GM21717 (cell line): ENCODE results near the gene ADAMTS9.

Experiments used
- ATAC-seq: cut with Tn5 transposase; IDR thresholded peaks from one replicate; pipeline ENCODE4 v1.9.1; 2021; ENCODE audit warnings: mild to moderate bottlenecking, moderate library complexity; ENCODE audit not compliant: unreplicated experiment

ADAMTS9 gene

DNA sequence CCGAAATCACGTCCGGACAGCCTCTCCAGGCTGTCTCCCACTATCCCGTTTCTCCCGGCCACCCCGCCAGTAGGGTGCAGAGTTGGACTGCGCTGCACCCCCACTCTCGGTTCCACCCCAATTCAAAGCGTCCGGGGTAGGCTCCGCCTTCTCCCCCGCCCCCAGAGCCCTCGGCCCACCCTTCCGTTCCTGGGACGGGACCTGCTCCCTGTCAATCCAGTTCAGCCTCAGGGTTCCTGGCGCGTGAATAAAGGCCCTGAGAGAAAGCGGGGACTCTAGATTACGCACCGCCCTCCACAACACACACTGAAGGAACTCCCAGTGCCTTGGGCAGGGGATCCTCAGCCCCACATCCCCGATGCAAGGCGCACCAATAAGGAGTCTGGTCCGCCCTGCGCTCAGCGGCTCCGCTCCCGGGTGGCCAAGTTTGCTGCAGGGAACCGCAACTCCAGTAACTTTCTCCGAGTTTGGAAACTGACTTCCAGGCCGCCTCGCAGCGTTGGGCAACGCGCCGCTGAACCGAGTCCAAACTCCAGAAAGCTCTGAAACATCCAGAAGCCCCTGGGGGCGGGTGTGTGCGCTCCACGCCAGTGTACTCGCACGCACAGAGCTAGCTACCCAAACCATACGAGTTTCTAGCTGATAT, 1.9 kb downstream of the ADAMTS9 start:
- no peak for ATAC-seq

DNA sequence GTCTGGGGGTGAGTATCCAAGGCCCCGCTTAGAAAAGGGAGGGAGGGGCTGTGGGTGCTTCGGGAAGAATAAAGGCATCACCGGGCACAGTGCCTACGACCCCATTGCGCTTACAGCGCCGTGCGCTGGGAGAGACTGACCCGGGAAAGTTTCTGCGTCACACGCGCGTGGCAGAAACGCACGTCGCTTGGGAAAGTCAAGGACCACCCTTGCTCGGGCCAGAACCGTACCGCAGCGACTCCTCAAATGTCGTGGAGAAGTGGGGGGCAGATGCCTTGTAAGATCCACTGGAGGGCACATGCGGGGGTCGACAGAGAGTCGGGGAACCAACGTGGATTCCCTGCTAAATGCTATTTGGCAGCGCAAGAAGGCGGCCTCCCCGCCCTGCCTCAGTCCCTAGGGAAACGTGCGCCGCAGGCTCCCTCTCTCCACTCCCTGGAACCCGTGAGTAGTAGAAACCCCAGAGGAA, 2.4 kb downstream of the ADAMTS9 start:
- no peak for ATAC-seq

DNA sequence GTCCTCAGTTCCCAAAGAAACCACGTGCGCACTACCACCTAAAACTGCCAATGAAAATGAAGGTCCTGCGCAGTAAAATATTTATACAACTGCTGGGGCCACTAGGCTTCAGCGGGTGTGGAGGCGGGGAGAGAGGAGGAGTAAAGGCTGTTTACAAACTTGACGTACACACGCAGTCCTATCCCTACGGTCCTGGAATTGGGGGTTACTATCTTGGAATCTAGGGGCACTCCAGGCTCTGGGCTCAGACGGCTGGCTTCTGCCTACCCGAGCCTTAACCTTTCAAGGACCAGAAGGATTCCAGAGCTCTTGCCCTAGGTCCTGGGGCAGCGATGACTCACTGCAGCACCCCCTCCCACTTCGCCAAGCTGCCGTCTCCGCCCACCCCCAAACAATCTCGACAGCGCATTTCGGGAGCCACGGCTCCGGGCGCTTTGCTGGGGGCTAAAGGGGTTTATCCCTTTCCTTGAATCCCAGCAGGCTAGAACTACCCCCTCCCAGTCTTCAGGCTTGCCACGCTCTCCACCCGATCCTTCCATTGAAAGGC, 3.0 kb downstream of the ADAMTS9 start:
- ATAC-seq: no peak

DNA sequence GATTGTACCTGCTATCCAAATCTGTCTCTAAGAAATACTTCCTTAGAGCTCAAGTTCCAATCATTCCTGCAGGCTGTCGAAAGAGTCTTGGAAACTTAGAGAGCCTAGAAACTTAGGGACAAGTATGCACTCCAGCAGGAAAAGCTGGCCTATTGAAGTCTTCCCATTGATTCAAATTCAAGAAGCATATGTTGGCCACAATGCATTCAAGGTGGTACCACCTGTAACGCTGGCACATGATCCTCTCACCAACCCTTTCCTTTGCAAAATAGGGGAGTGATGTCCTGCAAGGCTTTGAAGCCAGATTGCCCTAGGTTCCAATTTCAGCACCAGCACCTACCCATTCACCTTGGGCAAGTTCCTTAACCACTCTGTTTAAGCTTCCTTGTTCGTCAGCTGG, 6.0 kb downstream of the ADAMTS9 start:
- no peak for ATAC-seq

DNA sequence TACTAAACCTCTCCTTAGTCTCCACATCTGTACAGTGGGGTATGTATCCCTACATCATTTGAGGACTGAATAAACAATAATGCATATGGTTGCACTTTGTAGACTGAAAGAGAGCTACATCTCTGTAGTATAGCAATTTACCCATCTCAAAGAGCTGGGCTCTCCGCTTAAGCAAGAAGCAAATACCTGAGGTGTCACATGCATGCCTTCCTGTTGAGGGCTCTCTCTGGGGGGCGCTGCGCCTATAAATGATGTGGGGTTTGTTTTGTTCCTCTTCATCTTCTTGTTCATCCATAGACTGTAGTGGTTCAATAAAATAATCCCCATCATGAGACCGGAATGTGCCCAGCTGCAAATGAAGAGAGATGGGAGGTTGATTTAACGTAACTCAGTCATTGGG, 6.8 kb downstream of the ADAMTS9 start:
- no peak for ATAC-seq

DNA sequence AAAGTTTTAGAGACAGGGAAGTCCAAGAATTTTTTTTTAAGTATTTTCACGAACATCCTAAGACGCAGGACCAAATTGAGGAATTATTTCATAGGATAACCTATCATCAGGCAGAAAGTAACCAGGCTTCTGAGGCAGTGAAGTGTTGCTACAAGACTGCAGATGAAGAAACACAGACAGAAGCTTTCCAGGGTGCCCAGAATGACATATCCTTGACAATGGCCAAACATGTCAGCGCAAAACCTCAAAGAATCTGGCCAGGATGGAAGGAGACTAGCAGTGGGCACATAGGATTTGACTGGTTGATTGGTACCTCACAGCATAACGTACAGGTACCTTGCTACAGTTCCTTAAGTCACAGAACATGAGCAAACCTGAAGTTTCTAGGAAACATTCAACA, 7.5 kb downstream of the ADAMTS9 start:
- no peak for ATAC-seq

DNA sequence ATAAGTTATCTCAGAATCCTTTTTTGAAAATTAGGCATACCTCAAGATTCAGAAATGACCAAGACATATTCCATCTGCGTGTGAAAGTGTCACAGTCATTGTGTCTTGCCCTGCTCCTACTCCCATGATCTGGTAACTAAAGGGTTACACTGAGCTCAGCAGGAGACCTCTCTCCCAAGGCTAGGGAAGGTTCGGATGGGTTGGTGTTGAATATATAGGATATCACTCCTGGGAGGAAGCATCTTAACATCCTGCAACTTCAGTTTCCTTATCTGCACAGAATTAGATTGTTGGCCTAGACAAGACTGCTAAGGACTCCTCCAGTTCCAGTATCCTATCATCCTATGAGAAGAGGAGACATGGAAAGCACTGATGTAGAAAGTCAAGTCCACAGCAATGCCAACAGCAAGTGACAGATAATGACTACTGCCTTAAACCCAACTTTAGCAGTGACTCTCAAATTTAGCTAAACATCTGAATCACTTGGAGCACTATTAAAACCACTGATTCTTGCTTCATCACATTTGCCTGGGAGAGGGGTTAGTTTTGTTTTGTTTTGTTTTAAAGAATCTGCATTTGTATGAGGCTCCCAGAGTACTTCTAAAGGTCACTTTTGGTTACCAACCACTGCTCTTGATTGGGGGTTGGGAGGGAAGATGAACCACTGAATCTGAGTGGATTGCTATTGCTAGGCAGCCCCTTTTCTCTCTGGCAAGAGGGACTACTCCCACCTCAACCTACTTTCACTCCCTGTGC, 9.7 kb downstream of the ADAMTS9 start:
- ATAC-seq: no peak

DNA sequence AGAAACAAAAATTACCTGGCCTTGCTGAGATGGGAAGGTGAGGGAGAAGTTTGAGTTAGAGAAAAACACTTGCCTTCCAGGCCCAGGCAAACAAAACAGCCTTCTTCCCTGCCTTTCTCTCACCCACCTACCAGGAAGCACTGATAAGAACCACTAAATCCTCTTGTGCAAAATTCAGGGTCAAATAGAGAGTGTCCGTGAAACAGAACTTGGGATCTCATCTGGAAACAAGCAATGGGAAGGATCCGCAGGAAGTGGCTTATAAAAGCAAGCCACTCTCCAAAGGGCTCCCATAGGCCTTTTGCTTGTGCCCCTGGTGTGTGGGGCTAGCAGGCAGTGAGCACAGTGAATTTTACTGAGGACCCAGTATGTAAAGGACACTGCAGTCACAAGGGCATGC, 11.0 kb downstream of the ADAMTS9 start:
- ATAC-seq: no peak

DNA sequence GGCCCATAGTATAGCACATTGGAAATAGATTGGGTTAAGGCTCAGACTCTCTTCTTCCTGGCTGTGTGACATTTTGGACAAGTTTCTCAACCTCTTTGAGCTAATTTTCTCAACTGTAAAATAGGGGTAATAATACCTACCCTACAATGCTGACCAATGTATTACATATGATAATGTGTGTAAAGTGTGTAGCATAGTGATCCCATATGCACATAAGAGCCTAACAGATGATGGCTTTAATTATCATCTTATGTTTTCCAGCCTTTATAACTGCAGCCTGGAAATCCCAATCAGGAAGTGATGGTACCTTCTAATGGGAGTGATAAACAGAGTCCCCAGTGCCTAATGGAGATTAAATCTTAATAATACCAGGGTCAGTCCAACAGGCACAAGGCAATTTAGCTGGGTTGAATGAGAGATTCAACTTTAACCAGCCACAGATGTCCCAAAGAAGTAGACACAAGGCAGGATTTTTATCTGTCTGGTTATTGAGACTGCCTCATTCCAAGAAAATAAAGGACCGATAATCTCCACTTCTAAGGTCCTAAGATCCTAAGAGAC, 12.0 kb downstream of the ADAMTS9 start:
- no peak for ATAC-seq

DNA sequence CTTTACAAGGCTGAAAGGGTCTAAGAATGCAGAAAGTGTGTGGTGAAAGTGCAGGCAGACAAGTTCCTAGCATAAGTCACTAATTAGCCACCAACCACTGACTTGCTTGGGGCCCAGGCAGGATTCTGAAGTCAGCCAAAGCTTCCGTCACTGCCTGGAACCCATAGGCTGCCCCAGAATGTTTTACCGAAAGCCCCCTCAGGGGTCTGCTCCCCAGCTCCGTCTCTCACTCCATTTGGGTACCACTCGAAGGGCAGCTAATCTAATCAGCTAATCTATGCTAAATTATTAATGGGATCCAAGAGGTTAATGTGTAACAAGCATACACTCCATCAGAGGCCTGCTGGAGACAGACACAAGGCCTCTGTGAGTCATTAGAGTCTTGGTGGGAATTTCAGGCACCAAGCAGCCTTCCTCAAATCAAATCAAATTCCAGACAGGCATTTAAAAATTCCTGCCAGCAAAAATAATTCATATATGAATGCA, 13.2 kb downstream of the ADAMTS9 start:
- no peak for ATAC-seq

DNA sequence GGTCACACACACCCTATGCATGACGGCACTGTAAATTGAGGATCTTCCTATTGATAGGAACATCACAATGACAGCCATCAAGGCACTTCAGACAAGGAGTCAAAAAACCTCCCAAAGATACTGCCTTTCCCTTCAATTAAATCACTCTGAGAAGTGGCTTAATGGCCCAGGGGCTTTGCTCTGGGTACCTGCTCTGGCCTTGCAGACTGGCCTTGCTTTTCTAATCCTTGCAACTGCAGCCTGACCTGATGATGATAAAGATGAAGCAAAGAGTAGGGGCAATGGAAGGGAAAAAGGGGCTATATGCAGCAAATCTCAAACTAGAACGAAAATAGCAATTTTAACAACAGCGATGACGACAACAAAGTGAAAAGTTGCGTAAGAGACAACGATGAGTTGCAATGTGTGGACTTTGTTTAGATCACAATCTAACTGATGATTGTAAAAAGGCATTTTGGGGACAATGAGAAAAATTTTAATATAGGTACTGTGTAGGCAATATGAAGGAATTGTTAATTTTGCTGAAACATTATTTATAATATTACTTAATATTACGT, 14.6 kb downstream of the ADAMTS9 start:
- no peak for ATAC-seq

DNA sequence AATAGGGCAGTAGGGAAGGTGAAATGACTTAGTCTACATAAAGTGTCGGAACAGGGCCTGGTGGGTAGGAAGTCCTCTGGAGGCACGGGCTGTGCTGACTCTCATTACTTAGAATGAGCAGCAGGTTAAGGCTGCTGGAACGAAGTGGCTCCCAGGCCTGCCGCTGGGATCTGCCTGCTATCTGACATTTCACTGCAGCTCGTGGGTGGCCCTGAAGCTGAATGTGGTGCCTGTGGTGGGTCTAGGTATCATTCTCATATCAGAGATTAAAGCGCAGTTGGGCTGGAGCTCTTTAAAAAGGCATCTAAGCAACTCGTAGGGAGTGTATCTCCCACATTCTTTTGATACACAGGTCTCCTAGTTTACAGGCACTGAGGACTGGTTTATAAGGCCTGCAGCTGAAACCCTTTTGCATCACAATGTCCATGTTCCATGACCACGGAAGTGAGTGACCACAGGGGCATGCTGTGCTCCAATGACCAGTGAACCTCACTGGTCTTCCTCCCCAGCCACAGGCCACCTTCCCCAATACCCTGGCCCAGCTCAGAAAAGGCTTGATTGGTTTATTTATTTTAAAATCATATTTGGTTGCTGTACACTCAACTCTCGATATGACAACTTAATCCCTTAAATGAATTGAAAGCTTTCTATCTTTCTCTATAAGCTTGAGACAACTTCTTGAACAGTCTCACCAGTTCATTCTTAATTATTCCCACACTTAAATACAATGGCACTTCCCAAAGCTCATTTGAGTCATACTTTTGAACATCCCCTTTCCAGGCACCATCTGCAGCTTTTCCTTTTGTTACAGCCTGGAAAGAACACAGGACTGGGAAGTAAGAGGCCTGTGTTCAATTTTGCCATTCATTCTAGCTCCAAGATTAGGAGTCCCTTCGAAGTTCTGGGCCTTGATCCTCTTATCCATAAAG, 19.0 kb downstream of the ADAMTS9 start:
- no peak for ATAC-seq

DNA sequence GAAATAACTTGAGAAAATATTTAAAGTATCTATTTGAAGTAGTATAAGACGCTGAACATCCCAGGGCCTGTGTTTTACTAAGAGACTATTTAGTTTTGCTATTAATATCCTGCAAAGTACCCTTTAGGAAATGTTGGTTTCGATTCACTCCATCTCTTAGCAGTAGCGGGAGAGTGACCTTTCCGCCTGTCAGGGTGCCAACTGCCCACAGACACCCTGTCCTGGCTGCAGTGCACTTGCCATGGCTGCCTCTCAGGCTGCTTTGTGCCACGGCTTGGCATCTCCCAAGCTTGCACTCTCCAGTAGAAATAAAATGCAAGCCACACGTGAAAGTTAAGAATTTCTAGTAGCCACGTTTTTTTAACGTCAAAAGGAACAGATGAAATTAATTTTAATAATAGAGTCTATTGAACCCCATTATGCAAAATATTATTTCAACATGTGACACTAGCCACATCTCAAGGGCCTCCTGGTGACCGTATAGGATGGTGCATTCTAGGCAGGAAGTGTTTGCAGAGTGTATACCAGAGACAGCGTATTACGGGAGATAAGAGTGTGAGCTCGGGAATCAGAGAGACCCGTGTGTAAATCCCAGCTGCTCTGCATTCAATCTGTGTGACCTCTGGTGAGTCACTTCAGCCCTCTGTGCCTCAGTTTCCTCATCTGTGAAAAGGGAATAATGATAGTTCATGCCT, 19.8 kb downstream of the ADAMTS9 start:
- ATAC-seq: no peak

DNA sequence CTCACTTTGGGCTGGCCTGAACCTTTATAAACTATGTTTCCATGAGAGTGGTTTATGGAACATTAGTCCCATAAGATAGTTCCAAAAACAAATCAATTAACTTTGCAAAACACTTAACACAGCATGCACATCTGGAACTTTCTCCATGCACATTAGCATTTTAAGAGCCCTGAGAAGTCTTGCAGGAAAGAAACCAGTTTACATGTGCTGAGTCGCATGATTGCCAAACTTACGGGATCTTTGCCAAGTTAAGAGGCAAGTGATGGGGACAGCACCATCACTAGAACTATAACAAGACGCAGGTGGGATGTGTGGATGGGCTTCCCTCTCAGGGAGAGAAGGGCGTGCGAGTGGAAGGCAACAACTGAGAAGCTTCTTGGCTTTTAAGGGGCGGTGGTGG, 20.7 kb downstream of the ADAMTS9 start:
- no peak for ATAC-seq

DNA sequence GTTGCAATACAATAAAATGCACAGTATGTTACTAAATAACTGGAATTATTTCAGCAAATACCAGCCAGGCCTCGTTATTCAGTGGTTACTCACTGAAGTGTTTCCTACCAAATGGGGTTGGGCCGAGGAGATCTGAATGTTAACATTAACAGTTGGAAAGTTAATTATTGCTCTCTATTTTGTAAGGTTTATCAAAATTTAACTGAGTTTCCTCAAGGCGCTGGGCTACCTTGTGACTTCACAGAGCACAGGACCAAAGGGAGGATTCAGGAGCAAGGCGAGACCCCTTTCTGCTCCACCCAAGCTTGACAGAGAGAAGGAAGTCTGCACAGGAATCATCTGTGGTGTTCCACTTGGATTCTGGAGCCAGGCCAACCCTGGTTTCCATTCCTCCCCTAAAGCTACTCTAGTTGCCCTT, 21.6 kb downstream of the ADAMTS9 start:
- no peak for ATAC-seq

DNA sequence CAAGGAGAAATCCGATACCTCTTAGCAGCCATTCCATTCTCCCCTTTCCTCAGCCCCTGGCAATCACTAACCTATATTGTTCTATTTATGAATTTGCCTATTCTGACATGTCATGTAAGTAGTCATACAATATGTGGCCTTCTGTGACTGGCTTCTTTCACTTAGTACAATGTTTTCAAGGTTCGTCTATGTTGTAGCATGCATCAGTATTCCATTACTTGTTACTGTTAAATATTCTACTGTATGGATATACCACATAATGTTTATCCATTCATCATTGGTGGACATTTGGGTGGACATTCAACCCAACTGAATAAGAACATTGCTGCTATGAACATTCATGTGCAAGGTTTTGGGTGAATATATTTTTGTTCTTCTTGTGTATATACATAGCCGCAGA, 23.4 kb downstream of the ADAMTS9 start:
- ATAC-seq: no peak

DNA sequence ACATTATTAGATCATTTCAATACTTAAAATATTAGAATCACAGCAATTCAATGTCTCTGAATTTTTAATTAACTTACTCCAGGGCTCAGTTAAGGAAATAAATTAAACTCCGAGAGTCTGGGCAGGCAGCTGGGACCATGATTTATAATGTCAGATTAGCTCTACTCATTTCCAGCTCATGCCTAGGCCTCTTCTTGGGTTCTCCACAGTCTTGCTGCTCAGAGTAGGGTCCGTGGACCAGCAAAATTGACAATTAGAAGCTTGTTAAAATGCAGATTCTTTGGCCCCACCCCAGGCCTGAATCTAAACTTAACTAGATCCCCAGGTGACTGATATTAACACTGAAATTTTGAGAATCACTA, 28.2 kb downstream of the ADAMTS9 start:
- no peak for ATAC-seq

DNA sequence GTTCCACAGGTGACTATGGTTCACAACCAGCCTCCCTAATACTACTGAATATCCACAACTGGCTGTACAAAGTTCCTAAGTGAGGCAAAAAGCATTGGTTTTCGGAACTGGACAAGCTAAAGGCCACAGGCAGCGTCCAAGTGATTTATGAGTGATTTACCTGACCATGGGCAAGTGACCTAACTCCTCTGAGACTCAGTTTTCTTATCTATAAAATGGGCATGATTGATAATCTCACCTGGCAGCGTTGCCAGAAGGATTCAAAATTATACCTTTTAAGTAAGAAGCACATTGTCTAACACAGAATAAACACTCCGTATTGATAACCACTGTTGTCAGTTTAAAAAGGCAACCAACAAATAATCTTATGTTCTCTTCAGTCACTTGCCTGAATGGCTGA, 29.8 kb downstream of the ADAMTS9 start:
- ATAC-seq: no peak

DNA sequence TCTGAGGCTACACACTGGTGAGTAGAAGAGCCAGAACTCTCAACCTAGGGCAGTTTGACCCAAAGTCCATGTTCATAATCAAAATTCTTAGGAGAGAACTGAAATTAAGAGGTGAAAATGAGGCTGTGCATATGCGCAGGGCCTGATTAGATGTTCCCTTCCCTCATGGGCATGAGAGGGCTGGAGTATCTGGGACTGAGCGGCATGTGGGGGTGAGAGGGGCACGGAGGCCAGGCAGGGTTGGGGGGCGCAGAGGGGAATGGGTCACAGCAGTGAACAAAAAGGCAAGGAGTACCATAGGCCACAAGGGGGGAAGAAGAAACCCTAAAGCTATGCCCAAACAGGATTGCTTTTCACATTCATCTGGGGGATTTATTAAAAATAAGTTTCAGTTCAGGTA, 31.3 kb downstream of the ADAMTS9 start:
- ATAC-seq: no peak

DNA sequence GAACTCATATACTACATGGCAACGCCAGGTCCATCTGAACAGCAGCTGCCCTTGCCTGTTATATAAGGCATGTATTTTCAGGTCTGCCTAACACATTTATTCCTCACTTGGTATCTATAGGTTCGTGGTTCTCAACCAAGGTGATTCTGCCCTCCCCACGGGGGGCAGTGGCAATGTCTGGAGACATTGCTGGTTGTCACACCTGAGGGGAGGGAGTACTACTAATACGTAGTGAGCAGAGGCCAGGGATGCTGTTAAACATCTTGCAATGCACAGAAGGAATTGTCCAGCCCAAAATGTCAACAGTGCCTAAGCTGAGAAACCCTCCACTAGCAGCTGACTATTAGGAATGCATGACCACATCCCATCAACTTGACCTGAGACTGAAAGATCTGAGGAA, 32.6 kb downstream of the ADAMTS9 start:
- no peak for ATAC-seq
